Measurements from ENCODE around the gene SFI1.

- TF ChIP-seq CTCF (conservative IDR thresholded peaks at IDR 0.05; ENCODE audit: low read depth, low read length) (no peak), POLR2A (IDR thresholded peaks at IDR 0.05; ENCODE audit: low read depth, low read length) (no peak), ELK1 (IDR thresholded peaks at IDR 0.05; ENCODE audit: borderline replicate concordance, low read depth, low read length) (no peak), USF2 (IDR thresholded peaks at IDR 0.05; ENCODE audit: low read depth, low read length) (no peak), RAD21 (IDR thresholded peaks at IDR 0.05; ENCODE audit: low read length) (no peak), RCOR1 (IDR thresholded peaks at IDR 0.05; ENCODE audit: insufficient replicate concordance, low read length) (no peak), MAZ (IDR thresholded peaks at IDR 0.05; ENCODE audit: borderline replicate concordance, low read depth, low read length) (no peak)
Observed at GRCh38 chr22:31492151-31492550, 4.2 kb upstream of the SFI1 start.

Data from IMR-90 (cell line).